Dendritic cell treated with granulocyte-macrophage colony-stimulating factor and Interleukin-4, amounts not matched to agents 40 ng/mL and 50 ng/mL, for 4 days (primary cell): ENCODE results near the gene ABCA12.

Source experiments
- H3K27ac Mint-ChIP-seq: one replicate; pipeline ENCODE4 v1.8.0; 2022; ENCODE audit warnings: mild to moderate bottlenecking, mixed read lengths
- H3K27me3 Mint-ChIP-seq: one replicate; pipeline ENCODE4 v1.8.0; 2022; ENCODE audit warnings: mild to moderate bottlenecking, mixed read lengths
- H3K36me3 Mint-ChIP-seq: one replicate; pipeline ENCODE4 v1.8.0; 2022; ENCODE audit warnings: low read depth, mixed read lengths
- H3K4me1 Mint-ChIP-seq: one replicate; pipeline ENCODE4 v1.8.0; 2022; ENCODE audit warnings: low read depth, mixed read lengths
- H3K4me3 Mint-ChIP-seq: one replicate; pipeline ENCODE4 v1.8.0; 2022; ENCODE audit warnings: mild to moderate bottlenecking, moderate library complexity, mixed read lengths
- H3K9me3 Mint-ChIP-seq: one replicate; pipeline ENCODE4 v1.8.0; 2022; ENCODE audit warnings: mixed read lengths
- intact Hi-C: fragments of 100-400 bp; cut with micrococcal nuclease; formaldehyde crosslinking; loops from one replicate; pipeline ENCODE4 v1.15.0; 2022

Gene ABCA12

DNA sequence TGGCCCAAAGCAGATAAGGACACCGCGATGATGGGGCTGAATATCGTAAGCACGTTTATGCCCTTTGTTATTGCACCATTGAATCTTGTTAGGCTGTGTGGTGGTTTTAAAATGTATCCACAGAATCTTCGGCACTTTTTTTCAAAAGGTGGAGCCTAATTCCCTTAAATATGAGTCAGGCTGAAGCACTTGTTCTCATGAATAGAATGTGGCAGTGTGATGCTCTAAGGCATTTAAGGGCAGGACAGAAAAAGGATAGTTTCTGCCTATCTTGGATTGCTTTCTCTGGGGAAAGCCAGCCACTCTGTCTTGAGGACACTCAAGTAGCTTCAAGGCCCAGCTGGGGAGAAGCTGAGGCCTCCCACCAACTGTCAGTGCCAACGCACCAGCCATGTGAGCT lies 39.6 kb downstream of the ABCA12 start:
- Mint-ChIP-seq H3K4me3 (no peak overlapping the region), H3K9me3 (no peaks in the 10 kb centered on the region), H3K36me3 (no peaks in the 10 kb centered on the region), H3K4me1 (no peaks in the 10 kb centered on the region), H3K27me3 (no peaks in the 10 kb centered on the region), H3K27ac (no peak overlapping the region)
- intact Hi-C loops: no loop called here

GRCh38 chr2:215084080-215084479 lies 54.3 kb downstream of the ABCA12 start:
- no peaks in the 10 kb centered on the region for H3K36me3 Mint-ChIP-seq
- intact Hi-C loops: no loop called here

GRCh38 chr2:215083146-215083545 lies 55.3 kb downstream of the ABCA12 start:
- Mint-ChIP-seq H3K36me3 (no peaks in the 10 kb centered on the region), H3K4me3 (no peak overlapping the region), H3K27me3 (no peaks in the 10 kb centered on the region), H3K9me3 (no peaks in the 10 kb centered on the region), H3K27ac (no peak overlapping the region), H3K4me1 (no peaks in the 10 kb centered on the region)
- intact Hi-C loops: no loop called here

More at GRCh38 chr2:215084080-215084479, 54.3 kb downstream of the ABCA12 start:
- Mint-ChIP-seq H3K4me3 (no peak overlapping the region), H3K4me1 (no peaks in the 10 kb centered on the region), H3K9me3 (no peaks in the 10 kb centered on the region), H3K27me3 (no peaks in the 10 kb centered on the region), H3K27ac (no peak overlapping the region)

DNA sequence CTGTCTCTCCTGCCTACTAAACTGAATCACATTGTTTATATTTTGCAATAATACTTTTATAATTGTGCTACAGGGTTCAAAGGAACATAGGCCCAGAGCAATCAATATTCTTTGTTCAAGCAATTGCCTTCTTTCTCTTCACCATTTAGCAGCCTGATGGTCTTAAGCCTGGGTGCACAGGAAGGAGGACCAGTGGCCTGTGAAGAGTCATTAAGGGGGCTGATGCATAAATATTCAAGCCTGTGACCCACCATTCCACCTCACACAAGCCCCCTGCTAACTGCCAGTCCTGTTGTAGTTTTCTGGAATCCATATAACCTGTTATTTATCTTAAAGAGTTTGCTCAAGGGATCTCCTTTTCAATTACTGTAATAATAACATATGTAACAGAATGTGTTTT lies 56.0 kb downstream of the ABCA12 start:
- no peak overlapping the region for H3K27ac Mint-ChIP-seq
- intact Hi-C loops: no loop called here
- no peaks in the 10 kb centered on the region for H3K9me3 Mint-ChIP-seq
- H3K4me1 Mint-ChIP-seq: no peaks in the 10 kb centered on the region
- H3K4me3 Mint-ChIP-seq: no peak overlapping the region
- no peaks in the 10 kb centered on the region for H3K36me3 Mint-ChIP-seq
- H3K27me3 Mint-ChIP-seq: no peaks in the 10 kb centered on the region

GRCh38 chr2:215080545-215080944 lies 57.9 kb downstream of the ABCA12 start:
- no peaks in the 10 kb centered on the region for H3K4me1 Mint-ChIP-seq
- H3K27ac Mint-ChIP-seq: no peak overlapping the region
- H3K9me3 Mint-ChIP-seq: no peaks in the 10 kb centered on the region
- intact Hi-C loops: no loop called here
- H3K27me3 Mint-ChIP-seq: no peaks in the 10 kb centered on the region
- H3K4me3 Mint-ChIP-seq: no peak overlapping the region
- H3K36me3 Mint-ChIP-seq: no peaks in the 10 kb centered on the region

GRCh38 chr2:215071676-215072075 lies 66.8 kb downstream of the ABCA12 start:
- no peaks in the 10 kb centered on the region for H3K27me3 Mint-ChIP-seq
- no peaks in the 10 kb centered on the region for H3K36me3 Mint-ChIP-seq
- peaks cover 5% of the 10 kb centered on the region for H3K9me3 Mint-ChIP-seq
- no peaks in the 10 kb centered on the region for H3K4me1 Mint-ChIP-seq
- intact Hi-C loops: no loop called here
- no peak overlapping the region for H3K27ac Mint-ChIP-seq
- H3K4me3 Mint-ChIP-seq: no peak overlapping the region

DNA sequence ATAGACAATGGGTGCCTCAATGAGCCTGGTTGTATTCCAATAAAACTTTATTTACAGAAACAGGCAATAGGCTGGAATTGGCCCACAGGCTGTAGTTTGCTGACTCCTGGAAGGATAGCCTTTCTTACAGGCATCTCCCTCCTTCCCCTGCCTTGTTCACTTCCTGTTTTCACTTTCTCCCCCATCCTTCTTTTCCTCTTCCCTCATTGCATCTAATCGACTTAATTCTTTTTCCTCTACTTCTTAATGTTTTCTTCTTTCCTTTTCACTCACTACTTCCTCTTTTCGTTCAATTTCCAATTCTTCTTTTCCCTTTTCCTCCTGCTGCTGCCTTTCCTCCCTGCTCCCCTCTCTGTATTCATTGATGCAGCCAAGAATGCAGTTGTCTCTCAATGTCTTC lies 70.0 kb downstream of the ABCA12 start:
- Mint-ChIP-seq H3K27me3 (no peaks in the 10 kb centered on the region), H3K4me3 (no peak overlapping the region), H3K27ac (no peak overlapping the region), H3K4me1 (no peaks in the 10 kb centered on the region), H3K9me3 (peaks cover 2% of the 10 kb centered on the region), H3K36me3 (no peaks in the 10 kb centered on the region)
- intact Hi-C loops: no loop called here

GRCh38 chr2:215066124-215066523 lies 72.3 kb downstream of the ABCA12 start:
- Mint-ChIP-seq H3K4me1 (no peaks in the 10 kb centered on the region), H3K4me3 (no peak overlapping the region), H3K9me3 (no peaks in the 10 kb centered on the region), H3K36me3 (no peaks in the 10 kb centered on the region), H3K27me3 (no peaks in the 10 kb centered on the region), H3K27ac (no peak overlapping the region)
- intact Hi-C loops: no loop called here

GRCh38 chr2:215063526-215063925 lies 74.9 kb downstream of the ABCA12 start:
- no peak overlapping the region for H3K4me3 Mint-ChIP-seq
- H3K4me1 Mint-ChIP-seq: no peaks in the 10 kb centered on the region
- no peaks in the 10 kb centered on the region for H3K9me3 Mint-ChIP-seq
- intact Hi-C loops: no loop called here
- H3K36me3 Mint-ChIP-seq: no peaks in the 10 kb centered on the region
- no peak overlapping the region for H3K27ac Mint-ChIP-seq
- no peaks in the 10 kb centered on the region for H3K27me3 Mint-ChIP-seq

- Mint-ChIP-seq H3K36me3 (no peaks in the 10 kb centered on the region), H3K9me3 (no peaks in the 10 kb centered on the region), H3K4me3 (no peak overlapping the region), H3K4me1 (no peaks in the 10 kb centered on the region), H3K27me3 (no peaks in the 10 kb centered on the region), H3K27ac (no peak overlapping the region)
- intact Hi-C loops: no loop called here
Observed at GRCh38 chr2:215060861-215061536, 77.4 kb downstream of the ABCA12 start.

GRCh38 chr2:215059724-215060123 lies 78.7 kb downstream of the ABCA12 start:
- intact Hi-C loops: no loop called here
- H3K36me3 Mint-ChIP-seq: no peaks in the 10 kb centered on the region
- H3K27ac Mint-ChIP-seq: no peak overlapping the region
- no peaks in the 10 kb centered on the region for H3K27me3 Mint-ChIP-seq
- H3K4me3 Mint-ChIP-seq: no peak overlapping the region
- no peaks in the 10 kb centered on the region for H3K4me1 Mint-ChIP-seq
- H3K9me3 Mint-ChIP-seq: no peaks in the 10 kb centered on the region

GRCh38 chr2:215055891-215056290 lies 82.5 kb downstream of the ABCA12 start:
- Mint-ChIP-seq H3K4me3 (no peak overlapping the region), H3K27ac (no peak overlapping the region), H3K36me3 (no peaks in the 10 kb centered on the region), H3K9me3 (no peaks in the 10 kb centered on the region), H3K27me3 (no peaks in the 10 kb centered on the region), H3K4me1 (no peaks in the 10 kb centered on the region)
- intact Hi-C loops: no loop called here

DNA sequence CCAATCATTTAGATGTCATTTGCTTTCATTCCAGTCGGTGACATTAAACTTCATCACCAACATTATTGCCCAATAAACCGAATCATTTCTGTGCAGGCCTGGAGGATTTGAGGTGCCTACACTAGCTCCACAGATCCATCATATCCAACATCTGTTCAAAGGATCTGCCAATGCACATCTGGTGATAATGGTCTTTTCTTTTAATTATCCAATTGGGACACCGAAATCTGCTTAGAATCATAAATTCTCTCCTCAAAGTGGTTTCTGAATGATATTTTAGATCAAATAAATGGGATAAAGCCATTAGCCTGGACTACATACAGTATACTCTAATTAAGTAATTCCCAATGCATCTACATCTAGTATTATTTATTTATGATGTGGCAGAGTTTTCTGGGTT lies 85.6 kb downstream of the ABCA12 start:
- H3K9me3 Mint-ChIP-seq: peaks cover 7% of the 10 kb centered on the region
- H3K27me3 Mint-ChIP-seq: no peaks in the 10 kb centered on the region
- H3K4me1 Mint-ChIP-seq: no peaks in the 10 kb centered on the region
- H3K4me3 Mint-ChIP-seq: no peak overlapping the region
- no peaks in the 10 kb centered on the region for H3K36me3 Mint-ChIP-seq
- intact Hi-C loops: no loop called here
- H3K27ac Mint-ChIP-seq: no peak overlapping the region

DNA sequence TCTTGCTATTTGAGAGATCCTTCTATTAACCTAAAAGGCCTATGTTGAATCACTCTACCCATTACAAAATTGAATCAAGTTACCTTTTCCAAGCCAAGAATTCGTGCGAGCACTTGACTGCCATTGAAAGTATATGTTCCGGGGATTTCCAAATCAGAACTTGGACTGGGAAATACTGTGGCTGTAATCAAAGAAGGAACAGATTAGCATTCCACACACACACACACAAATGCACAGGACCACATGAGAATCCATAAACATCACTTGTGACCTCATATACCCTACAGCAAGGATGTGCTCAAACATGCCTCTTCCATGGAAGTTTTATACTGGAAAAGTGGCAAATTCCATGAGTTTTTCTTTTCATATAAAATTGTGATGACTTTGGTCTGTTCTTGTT lies 86.0 kb downstream of the ABCA12 start:
- H3K27me3 Mint-ChIP-seq: no peaks in the 10 kb centered on the region

DNA sequence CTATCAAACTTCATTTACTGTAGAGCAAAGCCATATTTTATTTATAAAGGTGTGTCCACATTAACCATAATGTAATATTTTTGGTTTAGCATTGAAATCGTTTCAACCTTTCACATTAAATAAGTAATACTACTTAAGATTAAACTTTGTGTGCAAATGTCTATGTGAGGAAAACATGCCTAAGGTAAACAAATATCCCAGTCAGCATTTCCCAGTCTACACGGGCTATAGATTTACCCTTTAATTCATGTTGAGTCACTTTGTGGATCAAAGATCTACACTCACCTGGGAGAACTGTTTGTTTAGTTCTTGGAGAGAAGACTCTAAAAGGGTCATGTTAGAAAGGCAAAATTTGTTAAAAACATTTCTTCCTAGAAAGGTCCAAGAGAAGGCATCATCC lies 89.1 kb downstream of the ABCA12 start:
- intact Hi-C loops: no loop called here

More for the DNA sequence above, 86.0 kb downstream of the ABCA12 start:
- intact Hi-C loops: no loop called here
- Mint-ChIP-seq H3K4me3 (no peak overlapping the region), H3K9me3 (peaks cover 11% of the 10 kb centered on the region), H3K36me3 (no peaks in the 10 kb centered on the region), H3K27ac (no peak overlapping the region), H3K4me1 (no peaks in the 10 kb centered on the region)

More for the DNA sequence above, 89.1 kb downstream of the ABCA12 start:
- no peak overlapping the region for H3K4me3 Mint-ChIP-seq
- H3K4me1 Mint-ChIP-seq: no peaks in the 10 kb centered on the region
- no peak overlapping the region for H3K27ac Mint-ChIP-seq
- H3K9me3 Mint-ChIP-seq: peaks cover 20% of the 10 kb centered on the region
- H3K36me3 Mint-ChIP-seq: no peaks in the 10 kb centered on the region
- H3K27me3 Mint-ChIP-seq: no peaks in the 10 kb centered on the region
